OCI-LY3 (cell line): ENCODE results near the gene CYP2F1.
"Not testable (repeated sequence)": the region's sequence is repeated elsewhere in the genome, so short reads cannot be mapped to it uniquely, and the experiment has no call there.

Experiments used
- EZH2phosphoT487 ChIP-seq: fragments of 200-600 bp; shearing (Covaris generic); IDR thresholded peaks from 2 replicates; pipeline ENCODE4 v1.6.1; 2018; ENCODE audit warnings: antibody characterized with exemption, mixed run types, low read depth
- TF ChIP-seq, protein P1 (sequence below): fragments of 200-600, 300-600 bp; sonication (generic); IDR thresholded peaks from 2 replicates; pipeline ENCODE4 v1.5.1; 2014; ENCODE audit warnings: antibody characterized with exemption, low read length, low read depth

DNA sequence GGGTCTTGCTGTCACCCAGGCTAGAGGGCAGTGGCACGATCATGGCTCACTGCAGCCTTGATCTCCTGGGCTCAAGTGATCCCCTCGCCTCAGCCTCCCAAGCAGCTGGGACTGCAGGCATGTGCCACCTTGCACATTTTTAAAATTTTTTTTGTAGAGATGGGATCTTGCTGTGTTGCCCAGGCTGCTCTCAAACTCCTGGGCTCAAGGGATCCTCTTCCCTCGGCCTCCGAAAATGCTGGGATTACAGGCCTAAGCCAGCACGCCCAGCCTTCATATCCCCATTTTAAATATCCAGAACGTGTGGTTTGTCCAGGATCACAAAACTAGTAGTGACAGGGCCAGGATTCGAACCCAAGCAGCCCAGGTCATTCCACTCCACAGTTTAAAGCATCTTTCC, 13.1 kb downstream of the CYP2F1 start:
- TF ChIP-seq, protein P1, sequence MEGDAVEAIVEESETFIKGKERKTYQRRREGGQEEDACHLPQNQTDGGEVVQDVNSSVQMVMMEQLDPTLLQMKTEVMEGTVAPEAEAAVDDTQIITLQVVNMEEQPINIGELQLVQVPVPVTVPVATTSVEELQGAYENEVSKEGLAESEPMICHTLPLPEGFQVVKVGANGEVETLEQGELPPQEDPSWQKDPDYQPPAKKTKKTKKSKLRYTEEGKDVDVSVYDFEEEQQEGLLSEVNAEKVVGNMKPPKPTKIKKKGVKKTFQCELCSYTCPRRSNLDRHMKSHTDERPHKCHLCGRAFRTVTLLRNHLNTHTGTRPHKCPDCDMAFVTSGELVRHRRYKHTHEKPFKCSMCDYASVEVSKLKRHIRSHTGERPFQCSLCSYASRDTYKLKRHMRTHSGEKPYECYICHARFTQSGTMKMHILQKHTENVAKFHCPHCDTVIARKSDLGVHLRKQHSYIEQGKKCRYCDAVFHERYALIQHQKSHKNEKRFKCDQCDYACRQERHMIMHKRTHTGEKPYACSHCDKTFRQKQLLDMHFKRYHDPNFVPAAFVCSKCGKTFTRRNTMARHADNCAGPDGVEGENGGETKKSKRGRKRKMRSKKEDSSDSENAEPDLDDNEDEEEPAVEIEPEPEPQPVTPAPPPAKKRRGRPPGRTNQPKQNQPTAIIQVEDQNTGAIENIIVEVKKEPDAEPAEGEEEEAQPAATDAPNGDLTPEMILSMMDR: not testable (repeated sequence)
- not testable (repeated sequence) for TF ChIP-seq EZH2phosphoT487
